Left lung (tissue), 10 donors: ENCODE measurements around the gene POLR1C. TPM values are rescaled to one million over a fixed set of nuclear protein-coding genes. Genes with fewer than 3 reads are reported as not detected.
A peak's percentile ranks its signal among the peaks of the same experiment; 100 is the strongest.

Experiments used
- ATAC-seq: fragments of 200-7000 bp; cut with Tn5 transposase; one replicate; pipeline ENCODE4 v1.9.1; 2020; ENCODE audit warnings: moderate library complexity
- DNase-seq, 4 donors: peaks; one replicate each; pipeline ENCODE4 v3.0.0-alpha.2; 2013 to 2020
- H3K27ac ChIP-seq, 2 donors: fragments of 200-600 bp; sonication (generic) in 1 of 2; one replicate each; pipeline versions ENCODE4 v1.5.0 to v1.8.0; 2020 to 2021
- H3K27me3 ChIP-seq, 2 donors: fragments of 200-600 bp; sonication (generic) in 1 of 2; one replicate each; pipeline versions ENCODE4 v1.5.0 to v1.8.0; 2020 to 2021
- H3K36me3 ChIP-seq, 2 donors: fragments of 200-600 bp; sonication (generic) in 1 of 2; one replicate each; pipeline versions ENCODE4 v1.5.0 to v1.8.0; 2020 to 2021
- H3K4me1 ChIP-seq, 2 donors: fragments of 200-600 bp; one replicate each; pipeline ENCODE4 v1.8.0; 2021
- H3K4me3 ChIP-seq, 2 donors: fragments of 200-600 bp; sonication (generic) in 1 of 2; one replicate each; pipeline versions ENCODE4 v1.5.0 to v1.8.0; 2020 to 2021; ENCODE audit warnings: mild to moderate bottlenecking in 1 of 2
- H3K9me3 ChIP-seq, 2 donors: fragments of 200-600 bp; sonication (generic) in 1 of 2; one replicate each; pipeline versions ENCODE4 v1.5.0 to v1.8.0; 2020 to 2021
- intact Hi-C, 2 donors: fragments of 100-400 bp; cut with DNase I; formaldehyde crosslinking; loops; one replicate each; pipeline versions ENCODE4 v1.11.2 to v1.14.2; 2022
- polyA plus RNA-seq, 6 donors: library from polyadenylated mRNA; unstranded; fragments of 120-200 nt; gene quantifications; one replicate each; pipeline ENCODE4 v1.2.1, GENCODE V29; 2013; ENCODE audit not compliant: insufficient read length in 6 of 6
- total RNA-seq, 2 donors: library from RNA; stranded (reverse); fragmentation: NEBNext Ultra II Directional; extraction: Animal tissue kit (Norgen Biotek cat#: 25700); gene quantifications; one replicate each; pipeline ENCODE4 v1.2.1, GENCODE V29; 2021
- TF ChIP-seq, protein P1 (sequence below), 2 donors: fragments of 200-600 bp; sonication (generic) in 1 of 2; IDR thresholded peaks; one replicate each; pipeline versions ENCODE4 v1.5.0 to v1.8.0; 2021; ENCODE audit warnings: antibody characterized with exemption in 2 of 2
- donor health status: DM: no; HTN: yes; CAD: no.
- donor health status: DM: no; HTN: no; CAD: no.

Gene POLR1C
- total and polyA plus RNA-seq, 8 donors, result 31.9 to 46.3 (median 35.5) TPM

DNA sequence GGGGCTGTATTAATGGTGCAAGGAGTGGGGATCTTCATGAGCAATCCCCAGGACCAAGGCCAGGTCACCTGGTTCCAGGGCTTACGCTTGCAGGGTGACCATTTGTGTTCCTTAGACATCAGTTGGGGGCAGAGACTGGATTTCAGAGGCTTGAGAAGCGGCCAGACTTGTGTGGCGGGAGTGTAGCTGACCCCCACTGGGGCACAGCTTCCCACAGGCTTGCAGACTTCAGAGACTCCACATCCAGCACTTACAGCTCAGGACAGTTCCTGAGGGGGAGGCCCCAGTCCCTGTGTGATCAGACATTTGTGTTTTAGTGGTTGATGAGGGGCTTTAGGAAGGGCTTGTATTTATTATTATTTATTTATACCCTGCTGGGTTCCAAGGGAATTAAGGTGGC lies 24.2 kb upstream of the POLR1C start:
- Histone ChIP-seq H3K27me3 (no peaks in the 10 kb centered on the region), H3K9me3 (no peaks in the 10 kb centered on the region), H3K36me3 (peaks cover 0 to 11% of the 10 kb centered on the region in 2 donors), H3K4me1 (peaks cover 12 to 36% of the 10 kb centered on the region in 2 donors), H3K27ac (peak overlapping the region in 1 of 2 donors; percentile 2), H3K4me3 (no peak overlapping the region)
- DNase-seq, result no peak
- ATAC-seq, result no peak
- TF ChIP-seq, protein P1, sequence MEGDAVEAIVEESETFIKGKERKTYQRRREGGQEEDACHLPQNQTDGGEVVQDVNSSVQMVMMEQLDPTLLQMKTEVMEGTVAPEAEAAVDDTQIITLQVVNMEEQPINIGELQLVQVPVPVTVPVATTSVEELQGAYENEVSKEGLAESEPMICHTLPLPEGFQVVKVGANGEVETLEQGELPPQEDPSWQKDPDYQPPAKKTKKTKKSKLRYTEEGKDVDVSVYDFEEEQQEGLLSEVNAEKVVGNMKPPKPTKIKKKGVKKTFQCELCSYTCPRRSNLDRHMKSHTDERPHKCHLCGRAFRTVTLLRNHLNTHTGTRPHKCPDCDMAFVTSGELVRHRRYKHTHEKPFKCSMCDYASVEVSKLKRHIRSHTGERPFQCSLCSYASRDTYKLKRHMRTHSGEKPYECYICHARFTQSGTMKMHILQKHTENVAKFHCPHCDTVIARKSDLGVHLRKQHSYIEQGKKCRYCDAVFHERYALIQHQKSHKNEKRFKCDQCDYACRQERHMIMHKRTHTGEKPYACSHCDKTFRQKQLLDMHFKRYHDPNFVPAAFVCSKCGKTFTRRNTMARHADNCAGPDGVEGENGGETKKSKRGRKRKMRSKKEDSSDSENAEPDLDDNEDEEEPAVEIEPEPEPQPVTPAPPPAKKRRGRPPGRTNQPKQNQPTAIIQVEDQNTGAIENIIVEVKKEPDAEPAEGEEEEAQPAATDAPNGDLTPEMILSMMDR (IDR thresholded peaks at IDR 0.05), result no peak
- intact Hi-C loops, result loop anchor here in 1 of 2 donors (5.0 kb wide), 1 partner anchor 35 kb away; the partner anchor contains the start of gene DLK2

- Histone ChIP-seq H3K27ac (no peak overlapping the region), H3K4me1 (peaks cover 12 to 36% of the 10 kb centered on the region in 2 donors), H3K9me3 (no peaks in the 10 kb centered on the region), H3K36me3 (peaks cover 0 to 16% of the 10 kb centered on the region in 2 donors), H3K27me3 (no peaks in the 10 kb centered on the region), H3K4me3 (no peak overlapping the region)
- DNase-seq (no peak), ATAC-seq (no peak)
- TF ChIP-seq, protein P1 (IDR thresholded peaks at IDR 0.05), result no peak
- intact Hi-C loops, result loop anchor here in 1 of 2 donors (5.0 kb wide), 1 partner anchor 36 kb away; the partner anchor contains the start of gene DLK2
Observed at GRCh38 chr6:43493230-43493629, 23.7 kb upstream of the POLR1C start.

DNA sequence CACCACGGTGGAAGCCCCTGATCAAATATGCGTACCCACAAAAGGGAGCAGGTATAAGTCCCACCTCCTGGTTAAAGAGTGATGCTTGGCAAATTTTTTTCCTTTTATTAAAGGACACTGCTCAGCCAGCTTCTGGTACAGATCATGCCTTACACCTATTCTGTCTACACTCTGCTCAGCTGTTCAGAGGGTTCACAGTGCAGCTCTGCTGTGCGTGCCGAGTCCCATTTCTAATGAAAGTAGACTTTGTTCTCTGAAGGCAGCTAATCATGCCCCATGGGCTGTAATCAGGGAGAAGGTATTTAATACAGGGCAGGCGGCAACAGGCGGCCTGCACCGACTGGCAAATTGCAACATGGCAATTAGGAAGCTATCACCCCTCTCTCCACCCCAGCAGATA lies 23.1 kb upstream of the POLR1C start:
- DNase-seq (no peak), ATAC-seq (no peak)
- no peaks in the 10 kb centered on the region for H3K27me3 ChIP-seq
- H3K27ac ChIP-seq, result no peak overlapping the region
- no peaks in the 10 kb centered on the region for H3K9me3 ChIP-seq
- peaks cover 0 to 22% of the 10 kb centered on the region in 2 donors for H3K36me3 ChIP-seq
- TF ChIP-seq, protein P1 (IDR thresholded peaks at IDR 0.05), result no peak
- H3K4me1 ChIP-seq, result peaks cover 12 to 36% of the 10 kb centered on the region in 2 donors
- H3K4me3 ChIP-seq, result no peak overlapping the region
- intact Hi-C loops, result loop anchor here in 1 of 2 donors (5.0 kb wide), 1 partner anchor 37 kb away; the partner anchor contains the start of gene DLK2

DNA sequence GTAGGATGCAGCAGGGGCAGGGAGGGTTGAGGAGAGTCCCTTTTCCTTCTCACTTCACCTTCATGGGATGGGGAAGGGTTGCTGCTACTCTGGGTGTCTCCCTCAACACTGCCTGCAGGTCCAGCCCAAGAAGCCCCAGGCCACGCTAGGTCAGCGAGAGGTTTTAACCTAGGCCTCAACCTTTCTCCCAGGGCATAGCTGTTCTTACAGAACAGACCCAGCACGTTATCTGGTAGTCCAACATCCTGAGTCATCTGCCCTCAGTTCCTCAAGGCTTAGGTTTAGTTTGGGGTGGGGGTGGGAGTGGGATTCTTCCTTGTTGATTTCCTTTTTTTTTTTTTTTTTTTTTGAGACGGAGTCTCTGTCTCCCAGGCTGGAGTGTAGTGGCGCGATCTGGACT lies 22.6 kb upstream of the POLR1C start:
- no peaks in the 10 kb centered on the region for H3K27me3 ChIP-seq
- ATAC-seq (no peak), DNase-seq (no peak)
- peaks cover 12 to 36% of the 10 kb centered on the region in 2 donors for H3K4me1 ChIP-seq
- peaks cover 0 to 27% of the 10 kb centered on the region in 2 donors for H3K36me3 ChIP-seq
- TF ChIP-seq, protein P1 (IDR thresholded peaks at IDR 0.05), result no peak
- intact Hi-C loops, result loop anchor here in 1 of 2 donors (5.0 kb wide), 1 partner anchor 37 kb away; the partner anchor contains the start of gene DLK2
- H3K27ac ChIP-seq, result no peak overlapping the region
- no peak overlapping the region for H3K4me3 ChIP-seq
- H3K9me3 ChIP-seq, result no peaks in the 10 kb centered on the region

DNA sequence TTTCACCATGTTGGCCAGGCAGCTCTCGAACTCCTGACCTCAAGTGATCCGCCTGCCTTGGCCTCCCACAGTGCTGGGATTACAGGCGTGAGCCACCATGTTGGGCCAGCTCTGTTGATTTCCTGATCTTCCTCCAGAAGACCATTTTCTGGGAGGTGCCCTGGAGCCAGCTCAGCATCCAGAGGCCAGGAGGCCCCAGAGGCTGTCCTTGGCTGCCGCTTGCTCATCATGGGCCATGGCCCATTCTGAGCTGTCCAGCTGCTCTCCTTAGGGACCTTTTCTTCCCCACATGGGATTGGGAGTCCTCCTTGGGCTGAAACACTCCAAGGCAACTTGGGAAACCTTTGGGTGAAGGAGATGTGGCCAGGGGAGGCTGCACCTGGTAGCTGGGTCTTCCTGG lies 22.1 kb upstream of the POLR1C start:
- no peak for DNase-seq
- no peaks in the 10 kb centered on the region for H3K9me3 ChIP-seq
- no peak overlapping the region for H3K27ac ChIP-seq
- no peaks in the 10 kb centered on the region for H3K27me3 ChIP-seq
- intact Hi-C loops, result loop anchor here in 1 of 2 donors (5.0 kb wide), 1 partner anchor 37 kb away; the partner anchor contains the start of gene DLK2
- no peak for ATAC-seq
- TF ChIP-seq, protein P1 (IDR thresholded peaks at IDR 0.05), result no peak
- H3K36me3 ChIP-seq, result peaks cover 3 to 30% of the 10 kb centered on the region in 2 donors
- H3K4me1 ChIP-seq, result peaks cover 12 to 36% of the 10 kb centered on the region in 2 donors
- H3K4me3 ChIP-seq, result no peak overlapping the region
